Choroid plexus epithelial cell (primary cell): Measurements from ENCODE around the gene DUSP5.
A peak's percentile ranks its signal among the peaks of the same experiment; 100 is the strongest.

ENCODE experiments used
- DNase-seq: peaks from one replicate; pipeline ENCODE4 v3.0.0-alpha.2; 2010; ENCODE audit warnings: low read depth
- H3K4me3 ChIP-seq: 2 replicates; pipeline ENCODE4 v1.5.1; 2011; ENCODE audit warnings: low read depth, mild to moderate bottlenecking, control low read depth, low read length, moderate library complexity
- CTCF ChIP-seq: conservative IDR thresholded peaks from 2 replicates; pipeline ENCODE4 v1.5.1; 2011; ENCODE audit warnings: low read depth, mild to moderate bottlenecking, control low read depth, inconsistent platforms, low read length, moderate library complexity

The DUSP5 gene

GRCh38 chr10:110502072-110502845, 4.6 kb downstream of the DUSP5 start:
- TF ChIP-seq CTCF: no peak
- no peak overlapping the region for H3K4me3 ChIP-seq
- DNase-seq: peak; percentile 30

- no peak for TF ChIP-seq CTCF
- peak overlapping the region; percentile 14 for H3K4me3 ChIP-seq
- DNase-seq: peak; percentile 69
These were observed 5.2 kb downstream of the DUSP5 start for GRCh38 chr10:110502851-110503301.

GRCh38 chr10:110503528-110504110, 5.9 kb downstream of the DUSP5 start:
- no peak for DNase-seq
- no peak for TF ChIP-seq CTCF
- no peak overlapping the region for H3K4me3 ChIP-seq

- DNase-seq: peak; percentile 93
- TF ChIP-seq CTCF: no peak
- H3K4me3 ChIP-seq: no peak overlapping the region
These were observed 6.5 kb downstream of the DUSP5 start for GRCh38 chr10:110504111-110504735.

- H3K4me3 ChIP-seq: no peak overlapping the region
- TF ChIP-seq CTCF: no peak
- DNase-seq: no peak
These were observed 7.5 kb downstream of the DUSP5 start for GRCh38 chr10:110505130-110505770.

GRCh38 chr10:110506448-110506847, 8.7 kb downstream of the DUSP5 start:
- peak; percentile 22 for DNase-seq
- no peak for TF ChIP-seq CTCF

More at GRCh38 chr10:110506448-110506847, 8.7 kb downstream of the DUSP5 start:
- no peak overlapping the region for H3K4me3 ChIP-seq
